Stimulated activated CD4-positive, alpha-beta T cell treated with anti-CD3 and anti-CD28 coated beads, Interleukin-4, amount 100 ng/mL, for 24 hours (primary cell): Measurements from ENCODE around the gene ADCY4.

ENCODE experiments used
- DNase-seq: peaks from one replicate; pipeline ENCODE4 v3.0.0-alpha.2; 2020

ADCY4 gene

GRCh38 chr14:24314377-24315193 is 20.3 kb downstream of the ADCY4 start:
- DNase-seq, result no peak

GRCh38 chr14:24313913-24314312 is 21.0 kb downstream of the ADCY4 start:
- no peak for DNase-seq

GRCh38 chr14:24312736-24313507 is 21.9 kb downstream of the ADCY4 start:
- DNase-seq, result no peak

- no peak for DNase-seq
These were observed 22.8 kb downstream of the ADCY4 start for GRCh38 chr14:24311837-24312615.

- DNase-seq, result peak; percentile 60
These were observed 23.9 kb downstream of the ADCY4 start, which contains the start of gene LTB4R for GRCh38 chr14:24310646-24311604. TSS of gene LTB4R (plus strand) at chr14:24311502. CDS start at chr14:24315652, 4,150 bp downstream.

GRCh38 chr14:24310265-24310645 is 24.6 kb downstream of the ADCY4 start:
- no peak for DNase-seq

- DNase-seq, result no peak
These were observed 25.2 kb downstream of the ADCY4 start, which contains the start of gene LTB4R2 for GRCh38 chr14:24309538-24310264. TSS of gene LTB4R2 (plus strand) at chr14:24310140. CDS start at chr14:24310665, 525 bp downstream.

- DNase-seq, result no peak
These were observed 26.3 kb downstream of the ADCY4 start for GRCh38 chr14:24308342-24309124.

GRCh38 chr14:24307575-24308341 is 27.1 kb downstream of the ADCY4 start, which contains the start of gene CIDEB:
TSS of gene CIDEB (minus strand) at chr14:24307977. CDS start at chr14:24307858, 119 bp downstream.
- peak; percentile 70 for DNase-seq

GRCh38 chr14:24307156-24307574 is 27.7 kb downstream of the ADCY4 start:
- no peak for DNase-seq

- no peak for DNase-seq
These were observed 30.9 kb downstream of the ADCY4 start for GRCh38 chr14:24304019-24304387.

GRCh38 chr14:24300326-24300980 is 34.4 kb downstream of the ADCY4 start:
- DNase-seq, result no peak

- DNase-seq, result peak; percentile 92
These were observed 35.3 kb downstream of the ADCY4 start, which contains the start of the genes DHRS1 and NOP9 for GRCh38 chr14:24299255-24300191. TSS of gene DHRS1 (minus strand) at chr14:24299780. CDS start at chr14:24299106, 674 bp downstream. TSS of gene NOP9 (plus strand) at chr14:24299850. CDS start at chr14:24299955, 105 bp downstream.

GRCh38 chr14:24298892-24299254 is 36.0 kb downstream of the ADCY4 start:
- DNase-seq, result no peak

- no peak for DNase-seq
These were observed 37.5 kb downstream of the ADCY4 start for GRCh38 chr14:24297190-24297964.

GRCh38 chr14:24296341-24297157 is 38.3 kb downstream of the ADCY4 start:
- peak; percentile 83 for DNase-seq
